Esophagus (tissue), 2 donors: ENCODE results near the gene ZNF584. TPM values are rescaled to one million over a fixed set of nuclear protein-coding genes. Genes with fewer than 3 reads are reported as not detected.
A peak's percentile ranks its signal among the peaks of the same experiment; 100 is the strongest.

Source experiments
- H3K27ac ChIP-seq, 2 donors: one replicate each; pipeline ENCODE4 v1.5.1; 2013; ENCODE audit warnings: low read depth in 2 of 2, mild to moderate bottlenecking in 2 of 2, inconsistent platforms in 1 of 2, low read length in 1 of 2, moderate library complexity in 1 of 2
- H3K27me3 ChIP-seq, 2 donors: one replicate each; pipeline ENCODE4 v1.6.1; 2013; ENCODE audit warnings: low read length in 2 of 2, control low read depth in 1 of 2, mild to moderate bottlenecking in 1 of 2; ENCODE audit not compliant: insufficient read depth in 2 of 2, control insufficient read depth in 1 of 2
- H3K36me3 ChIP-seq, 2 donors: one replicate each; pipeline ENCODE4 v1.6.1; 2013; ENCODE audit warnings: low read length in 1 of 2; ENCODE audit not compliant: control insufficient read depth in 2 of 2, insufficient read depth in 2 of 2
- H3K4me1 ChIP-seq, 2 donors: one replicate each; pipeline ENCODE4 v1.6.1; 2013; ENCODE audit warnings: low read length in 1 of 2; ENCODE audit not compliant: control insufficient read depth in 2 of 2, insufficient read depth in 2 of 2
- H3K4me3 ChIP-seq, 2 donors: one replicate each; pipeline ENCODE4 v1.5.1; 2013; ENCODE audit warnings: low read length in 2 of 2, mild to moderate bottlenecking in 2 of 2, low read depth in 1 of 2, moderate library complexity in 1 of 2
- H3K9me3 ChIP-seq, 2 donors: one replicate each; pipeline ENCODE4 v1.6.1; 2013; ENCODE audit warnings: mild to moderate bottlenecking in 2 of 2, low read depth in 1 of 2, low read length in 1 of 2, moderate library complexity in 1 of 2; ENCODE audit not compliant: control insufficient read depth in 2 of 2, insufficient read depth in 1 of 2
- WGBS, 2 donors: extraction: QIAGEN DNeasy Blood & Tissue Kit; methylation state at CpG; one replicate each; pipeline ENCODE4 v1.1.7; 2013; 5-methylcytosine and 5-hydroxymethylcytosine counted together
- polyA plus RNA-seq, 2 donors: library from polyadenylated mRNA; stranded (reverse); fragments of 200-250 nt; gene quantifications; one replicate each; pipeline ENCODE4 v1.2.3, GENCODE V29; 2013
- donor health status: healthy with polysubstance abuse.
- donor health status: Bipolar disorder and iron deficiency.

ZNF584 gene
- polyA plus RNA-seq, 2 donors: 3.9 to 8.9 TPM

- Histone ChIP-seq H3K4me3 (peak overlapping the region; percentile 53 to 62), H3K9me3 (no peaks in the 10 kb centered on the region), H3K4me1 (peaks cover 11 to 32% of the 10 kb centered on the region in 2 donors), H3K36me3 (peaks cover 4 to 18% of the 10 kb centered on the region in 2 donors), H3K27ac (peak overlapping the region; percentile 76 to 96), H3K27me3 (no peaks in the 10 kb centered on the region)
- 4 to 6% methylated on average over 46 to 75 of the region's 75 CpGs for WGBS, 2 donors
Measured at GRCh38 chr19:58395979-58396627, 12.3 kb upstream of the ZNF584 start.

- no peaks in the 10 kb centered on the region for H3K27me3 ChIP-seq
- WGBS, 2 donors: 25 to 33% methylated on average over 53 to 58 of the region's 58 CpGs
- no peaks in the 10 kb centered on the region for H3K9me3 ChIP-seq
- H3K27ac ChIP-seq: no peak overlapping the region
- peak overlapping the region; percentile 53 to 62 for H3K4me3 ChIP-seq
- peaks cover 11 to 33% of the 10 kb centered on the region in 2 donors for H3K4me1 ChIP-seq
- peaks cover 4 to 18% of the 10 kb centered on the region in 2 donors for H3K36me3 ChIP-seq
Measured at GRCh38 chr19:58396691-58397532, 11.5 kb upstream of the ZNF584 start.

DNA sequence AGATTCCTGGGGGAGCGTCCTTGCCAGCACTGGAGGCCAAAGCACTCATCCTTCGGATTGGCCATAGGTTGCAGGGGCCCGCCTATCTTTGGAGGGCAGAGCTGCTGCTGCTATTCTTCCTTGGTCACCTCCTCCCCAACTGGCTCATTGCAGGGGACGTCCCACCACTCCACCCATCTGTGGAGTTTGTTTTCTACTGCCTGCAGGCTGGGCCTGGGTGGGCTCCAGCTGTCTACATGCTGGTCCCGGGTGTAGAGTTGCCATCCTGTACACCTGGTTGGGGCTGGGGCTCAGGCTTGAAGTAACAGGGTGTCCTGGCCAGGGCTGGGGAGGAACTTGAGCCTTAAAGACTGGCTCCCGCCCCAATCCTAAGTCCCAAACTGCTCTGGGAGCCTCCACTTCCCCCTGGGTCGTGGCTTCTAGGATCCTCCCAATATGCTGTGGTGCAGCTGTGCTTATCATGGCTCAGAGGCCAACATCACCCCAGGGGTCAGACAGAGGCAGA lies 10.9 kb upstream of the ZNF584 start:
- no peak overlapping the region for H3K27ac ChIP-seq
- no peaks in the 10 kb centered on the region for H3K27me3 ChIP-seq
- WGBS, 2 donors: 72 to 79% methylated on average over 7 of the region's 7 CpGs
- peaks cover 4 to 18% of the 10 kb centered on the region in 2 donors for H3K36me3 ChIP-seq
- peak overlapping the region; percentile 53 to 62 for H3K4me3 ChIP-seq
- H3K9me3 ChIP-seq: no peaks in the 10 kb centered on the region
- peaks cover 11 to 36% of the 10 kb centered on the region in 2 donors for H3K4me1 ChIP-seq

DNA sequence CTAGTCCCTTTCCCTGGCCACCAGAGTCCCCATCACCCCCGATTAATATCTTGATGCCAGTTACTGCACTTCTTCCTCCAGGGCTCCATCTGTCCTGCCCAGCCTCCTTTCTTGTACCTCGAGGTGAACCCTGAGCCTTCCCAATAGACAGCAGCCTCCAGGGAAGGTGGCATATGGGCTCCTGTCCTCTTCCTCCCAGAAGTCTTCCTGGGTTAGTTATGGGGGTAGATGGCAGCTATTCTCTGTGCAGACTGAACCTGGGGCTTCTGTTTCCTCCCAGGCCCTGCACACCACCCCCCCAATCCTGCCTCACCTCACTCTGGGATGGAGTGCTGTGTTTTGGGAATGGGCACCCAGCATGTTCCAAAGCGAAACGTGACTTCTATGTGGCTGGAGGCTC lies 10.4 kb upstream of the ZNF584 start:
- WGBS, 2 donors: 79 to 84% methylated on average over 4 of the region's 4 CpGs

DNA sequence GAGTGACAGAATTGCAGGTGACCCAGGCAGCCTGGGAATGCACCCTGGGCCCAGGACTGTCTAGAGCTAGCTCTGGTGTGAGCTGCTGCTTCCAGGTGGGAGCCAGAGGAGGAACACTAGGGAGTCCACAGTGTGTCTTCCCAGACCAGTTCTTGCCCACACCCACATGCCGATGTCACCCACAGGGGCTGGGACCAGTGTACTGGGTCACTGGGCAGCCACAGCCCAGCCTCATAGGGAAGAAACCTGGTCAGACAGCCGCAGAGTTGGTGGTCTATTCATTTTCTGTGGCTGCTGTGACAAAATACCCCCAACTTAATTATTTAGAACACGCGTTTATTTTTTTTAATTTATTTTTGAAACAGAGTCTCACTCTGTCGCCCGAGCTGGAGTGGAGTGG lies 9.9 kb upstream of the ZNF584 start:
- Histone ChIP-seq H3K9me3 (no peaks in the 10 kb centered on the region), H3K27ac (no peak overlapping the region), H3K4me3 (no peak overlapping the region), H3K36me3 (peaks cover 4 to 9% of the 10 kb centered on the region in 2 donors), H3K27me3 (no peaks in the 10 kb centered on the region), H3K4me1 (peaks cover 11 to 34% of the 10 kb centered on the region in 2 donors)
- 93 to 96% methylated on average over 6 of the region's 6 CpGs for WGBS, 2 donors

More for the DNA sequence above, 10.4 kb upstream of the ZNF584 start:
- H3K27me3 ChIP-seq: no peaks in the 10 kb centered on the region
- H3K4me1 ChIP-seq: peaks cover 11 to 34% of the 10 kb centered on the region in 2 donors
- H3K27ac ChIP-seq: no peak overlapping the region
- H3K9me3 ChIP-seq: no peaks in the 10 kb centered on the region
- H3K36me3 ChIP-seq: peaks cover 4 to 14% of the 10 kb centered on the region in 2 donors
- H3K4me3 ChIP-seq: no peak overlapping the region

DNA sequence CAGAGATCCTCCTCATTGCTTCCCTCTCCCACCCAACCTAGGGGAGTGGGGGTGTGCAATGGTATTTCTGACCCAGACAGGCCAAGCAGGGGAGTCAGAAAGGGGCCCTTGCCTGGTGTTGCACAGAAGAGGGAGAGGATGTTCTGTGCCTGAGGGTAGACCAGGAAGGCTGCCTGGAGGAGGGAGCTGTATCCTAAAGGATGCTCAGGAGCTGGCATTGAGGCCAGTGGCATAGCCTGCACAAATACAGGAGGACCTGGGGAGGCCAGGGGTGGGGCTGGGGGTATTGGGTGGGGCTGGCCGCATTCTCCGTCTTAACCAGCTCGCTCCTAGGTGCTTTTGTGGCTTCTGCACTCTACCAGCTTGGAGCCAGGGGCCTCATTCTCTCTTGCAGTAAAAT lies 8.5 kb upstream of the ZNF584 start:
- H3K9me3 ChIP-seq: no peaks in the 10 kb centered on the region

GRCh38 chr19:58400316-58400915 lies 8.0 kb upstream of the ZNF584 start:
- Histone ChIP-seq H3K4me1 (peaks cover 11 to 24% of the 10 kb centered on the region in 2 donors), H3K27me3 (no peaks in the 10 kb centered on the region), H3K36me3 (no peaks in the 10 kb centered on the region), H3K4me3 (peak overlapping the region; percentile 20 to 38), H3K9me3 (no peaks in the 10 kb centered on the region), H3K27ac (no peak overlapping the region)
- 48 to 52% methylated on average over 18 of the region's 18 CpGs for WGBS, 2 donors

More for the DNA sequence above, 8.5 kb upstream of the ZNF584 start:
- peaks cover 0 to 3% of the 10 kb centered on the region in 2 donors for H3K36me3 ChIP-seq
- WGBS, 2 donors: 94% methylated on average over 3 of the region's 3 CpGs
- no peak overlapping the region for H3K27ac ChIP-seq
- peaks cover 11 to 24% of the 10 kb centered on the region in 2 donors for H3K4me1 ChIP-seq
- no peak overlapping the region for H3K4me3 ChIP-seq
- H3K27me3 ChIP-seq: no peaks in the 10 kb centered on the region

- no peaks in the 10 kb centered on the region for H3K36me3 ChIP-seq
- WGBS, 2 donors: 2 to 3% methylated on average over 78 to 80 of the region's 80 CpGs
- peak overlapping the region; percentile 51 to 61 for H3K4me3 ChIP-seq
- H3K4me1 ChIP-seq: peaks cover 8 to 20% of the 10 kb centered on the region in 2 donors
- H3K27ac ChIP-seq: peak overlapping the region; percentile 71 to 82
- no peaks in the 10 kb centered on the region for H3K27me3 ChIP-seq
- H3K9me3 ChIP-seq: no peaks in the 10 kb centered on the region
Measured at GRCh38 chr19:58400916-58401839, 7.3 kb upstream of the ZNF584 start.
